ENCODE results near the gene ADAMTS17. TPM values are rescaled to one million over a fixed set of nuclear protein-coding genes. Genes with fewer than 3 reads are reported as not detected.

Gene ADAMTS17
- total RNA-seq, 1 donor from 2014 or later, result 2.3 TPM

DNA sequence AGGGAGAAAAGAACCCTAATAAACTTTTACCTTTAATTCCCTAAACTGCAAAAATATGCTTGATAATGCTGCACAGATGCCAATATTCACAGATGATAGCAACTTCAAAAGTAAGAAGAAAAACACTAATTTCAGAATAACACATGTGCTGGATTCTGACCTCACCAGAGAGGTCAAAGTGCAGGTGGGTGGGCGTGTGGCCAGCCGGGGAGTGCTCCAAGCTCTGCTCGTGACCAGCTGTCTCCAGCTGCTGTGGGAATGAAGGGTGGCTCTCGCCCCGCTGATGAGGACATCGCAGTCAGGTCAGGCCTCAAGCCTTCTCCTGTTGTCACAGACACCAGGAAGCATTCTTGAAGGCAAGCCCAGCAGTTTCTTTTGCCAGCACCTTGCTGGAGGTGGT is 57.1 kb downstream of the ADAMTS17 start:
- DNase-seq (ENCODE audit: low spot score) (peak; percentile 77), ATAC-seq (peak; percentile 97)
- intact Hi-C loops (cut with DNase I), result no loop called here

DNA sequence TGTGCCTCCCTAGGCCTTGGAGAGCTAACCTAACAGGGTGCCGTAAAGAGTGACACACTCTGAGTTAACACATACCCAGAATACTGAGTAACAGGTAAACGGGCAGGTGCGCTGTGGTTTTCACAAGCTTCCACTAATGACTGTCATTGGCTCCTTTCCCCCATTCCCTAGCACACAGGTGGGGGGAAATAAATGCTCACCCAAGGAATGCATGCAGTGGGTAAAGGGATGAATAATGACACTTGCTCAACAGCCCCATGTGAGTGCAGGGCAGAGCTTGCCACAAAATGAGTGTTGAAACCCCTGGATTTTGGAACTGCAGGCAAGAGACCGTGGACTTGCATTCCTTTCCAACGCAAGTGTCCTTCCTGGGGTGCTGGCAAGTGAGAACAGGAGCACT is 57.6 kb downstream of the ADAMTS17 start:
- intact Hi-C loops (cut with DNase I), result no loop called here
- DNase-seq (ENCODE audit: low spot score) (no peak), ATAC-seq (peak; percentile 49)

DNA sequence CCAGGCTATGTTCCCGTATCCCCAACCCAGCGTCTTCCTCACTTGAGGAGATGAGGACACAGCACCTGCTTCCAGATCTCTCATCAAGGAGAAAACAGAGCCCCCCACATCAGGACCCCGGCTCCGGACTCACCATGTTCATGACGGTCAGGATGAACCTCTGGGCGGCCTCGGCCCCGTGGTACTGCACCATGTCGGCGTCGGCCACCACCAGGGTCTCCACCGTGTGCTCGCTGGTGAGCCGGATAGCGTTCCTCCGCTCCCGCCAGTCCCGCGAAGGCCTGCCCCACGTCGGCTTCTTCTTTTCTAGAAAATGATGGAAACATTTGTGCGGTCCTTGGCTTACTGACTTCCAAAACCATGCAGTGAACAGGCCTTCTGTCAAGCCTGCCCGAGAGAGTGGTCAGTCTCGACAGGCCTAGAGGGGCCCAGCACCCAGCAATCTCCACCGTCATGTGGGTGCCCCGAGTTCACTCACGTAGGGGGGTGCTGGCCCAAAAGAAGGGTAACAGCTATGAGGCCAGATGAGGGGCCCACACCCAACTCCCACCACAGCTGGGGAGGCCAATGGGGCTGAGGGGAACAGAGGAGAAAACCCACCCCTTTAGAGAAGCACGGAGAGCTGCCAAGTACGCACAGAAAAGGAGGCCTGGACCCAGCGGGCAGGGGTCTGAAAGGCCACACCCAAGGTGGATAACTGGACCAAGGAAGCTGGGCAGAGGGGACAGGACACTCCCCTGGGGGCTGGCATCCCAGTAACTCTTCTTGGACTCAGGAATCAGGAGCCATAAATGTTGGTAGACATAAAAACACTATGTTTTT is 60.5 kb downstream of the ADAMTS17 start:
- intact Hi-C loops (cut with DNase I), result no loop called here
- no peak for DNase-seq (ENCODE audit: low spot score)

DNA sequence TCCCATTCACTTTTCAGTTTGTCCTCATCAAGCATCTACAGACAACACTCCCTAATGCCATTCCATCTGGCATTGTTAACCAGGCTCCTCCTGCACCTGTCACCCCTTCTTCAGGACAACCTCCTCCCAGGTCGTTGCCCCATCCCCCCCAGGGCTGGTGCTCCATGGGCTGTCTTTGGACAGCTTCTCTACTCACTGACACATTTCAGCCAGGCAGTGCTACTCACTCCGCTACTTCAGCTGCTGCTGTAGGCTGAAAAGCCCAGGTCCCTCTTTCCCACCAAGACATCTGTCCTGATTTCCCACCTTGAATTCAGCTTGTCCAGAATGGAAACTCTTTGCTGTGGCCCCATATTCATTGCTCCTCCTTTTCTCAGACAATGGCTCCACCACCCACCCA is 61.9 kb downstream of the ADAMTS17 start:
- DNase-seq (ENCODE audit: low spot score), result no peak
- intact Hi-C loops (cut with DNase I), result no loop called here
- ATAC-seq, result no peak

More for the DNA sequence above, 60.5 kb downstream of the ADAMTS17 start:
- ATAC-seq, result no peak

DNA sequence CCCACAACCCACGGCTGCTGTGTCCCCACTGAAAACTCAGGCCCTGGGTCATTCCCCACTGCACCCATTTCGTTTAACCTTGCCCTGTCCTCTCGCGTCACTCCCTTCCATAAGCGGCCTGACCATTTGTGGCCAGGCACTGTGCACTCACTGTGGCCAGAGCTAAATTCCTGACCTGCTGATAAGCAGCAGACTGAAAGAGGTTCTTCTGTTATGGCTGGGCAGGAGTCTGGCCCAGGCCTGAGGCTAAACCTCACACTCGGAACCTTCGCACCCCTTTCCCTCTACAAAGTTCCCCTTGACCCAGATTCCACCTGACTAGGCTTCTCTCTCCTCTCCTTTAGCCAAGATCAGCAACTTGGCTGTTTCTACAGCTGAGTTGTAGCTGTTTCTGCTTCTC is 62.3 kb downstream of the ADAMTS17 start:
- intact Hi-C loops (cut with DNase I), result no loop called here
- no peak for DNase-seq (ENCODE audit: low spot score)
- ATAC-seq, result peak; percentile 26

DNA sequence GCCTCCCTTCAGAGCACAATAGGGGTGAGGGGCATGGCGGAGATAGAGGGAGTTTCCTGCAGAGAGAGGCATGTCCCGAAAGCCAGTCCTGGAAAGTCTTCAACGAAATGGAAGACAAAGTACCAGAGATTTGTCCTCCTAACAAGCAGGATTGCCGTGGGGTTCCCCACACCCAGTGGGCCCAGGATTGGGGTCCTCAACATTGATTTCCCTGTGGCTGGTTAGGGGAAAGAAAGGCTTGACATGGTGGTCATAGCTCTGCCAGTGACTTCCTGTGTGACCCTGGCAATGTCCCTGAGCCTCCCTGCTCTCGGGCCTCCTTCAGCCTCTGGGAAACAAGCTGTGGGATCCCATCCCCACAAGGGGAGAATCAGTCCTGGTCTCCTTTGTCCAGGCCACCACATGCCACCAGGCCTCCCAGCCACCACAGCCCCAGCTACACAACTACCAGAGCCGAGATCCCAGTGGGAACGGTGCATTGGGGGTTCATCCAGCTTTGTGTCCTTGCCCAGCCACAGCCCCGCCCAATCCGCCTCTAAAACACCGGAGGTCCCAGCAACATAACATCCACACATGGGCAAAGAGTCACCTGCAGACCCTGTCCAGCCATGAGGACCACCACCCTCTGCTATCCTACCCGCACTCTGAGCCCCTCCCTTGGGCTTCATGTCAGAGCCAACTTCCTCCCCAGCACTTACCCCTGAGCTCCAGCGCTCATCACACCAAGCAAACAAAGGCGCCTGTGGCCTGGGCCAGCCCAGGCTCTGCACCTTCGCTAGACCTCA is 63.0 kb downstream of the ADAMTS17 start:
- ATAC-seq, result peak; percentile 10
- intact Hi-C loops (cut with DNase I), result no loop called here
- no peak for DNase-seq (ENCODE audit: low spot score)

DNA sequence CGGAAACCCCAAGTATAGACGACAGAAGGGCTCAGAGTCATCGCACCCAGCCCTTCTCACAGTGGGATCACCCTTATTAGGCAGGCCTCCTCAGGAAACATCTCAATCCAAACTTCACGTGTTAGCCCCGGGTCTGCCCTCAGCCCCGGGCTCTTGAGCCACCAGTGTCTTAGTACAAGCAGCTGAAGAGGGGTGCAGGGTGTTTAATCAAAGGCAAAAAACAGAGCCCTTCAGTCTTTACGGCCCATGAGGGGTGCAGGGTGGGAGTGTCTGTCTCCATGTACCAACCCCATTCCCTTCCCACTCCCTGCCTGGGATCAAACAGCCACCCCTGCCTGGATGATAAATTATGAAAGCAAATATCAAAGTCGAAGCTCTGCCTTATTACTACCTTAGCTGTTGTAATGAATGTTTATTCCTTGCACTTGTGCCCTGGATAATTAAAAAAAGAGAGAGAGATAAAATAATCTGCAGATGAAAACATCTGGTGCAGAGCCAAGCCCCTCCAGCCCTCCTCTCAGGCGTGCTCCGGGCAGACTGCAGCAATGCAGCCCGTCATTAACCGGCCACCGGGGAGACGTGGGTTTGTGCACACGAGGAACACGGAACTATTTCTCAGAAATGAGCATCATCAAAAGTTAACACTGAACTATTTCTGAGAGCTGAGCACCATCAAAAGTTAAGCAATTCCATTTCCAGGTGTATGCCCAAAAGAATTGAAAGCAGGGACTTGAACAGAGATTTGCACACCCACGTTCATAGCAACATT is 64.5 kb downstream of the ADAMTS17 start:
- no peak for DNase-seq (ENCODE audit: low spot score)
- ATAC-seq, result no peak
- intact Hi-C loops (cut with DNase I), result no loop called here

DNA sequence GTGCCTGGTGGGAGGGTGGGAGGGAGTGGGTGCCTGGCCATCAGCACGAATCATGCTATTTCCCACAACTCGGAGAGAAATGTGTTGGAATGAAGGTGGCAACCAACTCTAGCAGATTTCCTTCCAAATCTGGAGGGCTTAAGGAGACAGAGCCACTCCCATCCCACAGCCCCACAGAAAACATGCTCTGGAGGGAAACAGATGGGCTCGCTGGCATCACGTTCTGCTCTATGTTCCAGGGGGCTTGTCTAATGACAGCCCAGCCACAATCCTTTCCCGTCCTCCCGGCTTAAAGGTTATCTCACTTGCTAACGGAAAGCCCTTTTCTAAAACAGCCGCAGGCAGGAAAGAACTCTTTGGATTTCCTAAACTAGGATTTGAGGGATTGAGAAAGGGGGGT is 65.3 kb downstream of the ADAMTS17 start:
- DNase-seq (ENCODE audit: low spot score) (no peak), ATAC-seq (no peak)
- intact Hi-C loops (cut with DNase I), result no loop called here

DNA sequence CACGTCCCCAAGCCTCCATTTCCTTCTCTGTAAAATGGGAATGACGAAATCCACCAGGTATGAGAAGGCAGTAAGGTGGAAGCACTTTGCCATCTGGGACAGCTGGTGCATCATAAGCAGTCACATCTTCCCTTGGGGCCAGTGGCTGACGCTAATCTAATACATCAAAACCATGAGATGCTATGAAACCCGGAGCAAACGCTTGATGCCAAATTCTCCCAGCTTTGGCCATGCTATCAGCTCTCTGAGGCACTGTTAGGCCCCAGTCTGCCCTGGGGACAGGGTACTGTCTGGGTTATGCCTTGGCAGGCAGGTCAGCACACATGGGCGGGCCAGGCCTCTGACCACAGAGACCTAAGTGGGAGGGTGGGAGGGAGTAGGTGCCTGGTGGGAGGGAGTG is 66.1 kb downstream of the ADAMTS17 start:
- intact Hi-C loops (cut with DNase I), result no loop called here
- no peak for ATAC-seq
- no peak for DNase-seq (ENCODE audit: low spot score)

DNA sequence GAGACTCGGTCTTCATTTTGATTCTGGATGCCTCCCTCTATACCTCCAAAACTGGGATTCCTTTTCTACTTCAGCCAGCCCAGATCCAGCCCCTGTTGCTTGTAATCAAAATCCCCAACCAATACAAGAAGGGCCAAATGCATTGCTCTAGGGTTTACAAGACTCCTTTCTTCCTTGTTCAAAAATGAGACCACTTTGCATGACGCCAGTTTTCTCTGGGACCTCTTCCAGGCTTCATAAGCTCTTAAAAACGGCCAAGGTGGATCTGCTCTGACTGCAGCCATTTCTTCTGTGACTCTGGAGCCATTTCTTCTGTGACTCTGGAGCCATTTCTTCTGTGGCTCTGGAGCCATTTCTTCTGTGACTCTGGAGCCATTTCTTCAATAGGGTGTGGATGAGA is 71.9 kb downstream of the ADAMTS17 start:
- intact Hi-C loops (cut with DNase I), result no loop called here
- no peak for ATAC-seq

DNA sequence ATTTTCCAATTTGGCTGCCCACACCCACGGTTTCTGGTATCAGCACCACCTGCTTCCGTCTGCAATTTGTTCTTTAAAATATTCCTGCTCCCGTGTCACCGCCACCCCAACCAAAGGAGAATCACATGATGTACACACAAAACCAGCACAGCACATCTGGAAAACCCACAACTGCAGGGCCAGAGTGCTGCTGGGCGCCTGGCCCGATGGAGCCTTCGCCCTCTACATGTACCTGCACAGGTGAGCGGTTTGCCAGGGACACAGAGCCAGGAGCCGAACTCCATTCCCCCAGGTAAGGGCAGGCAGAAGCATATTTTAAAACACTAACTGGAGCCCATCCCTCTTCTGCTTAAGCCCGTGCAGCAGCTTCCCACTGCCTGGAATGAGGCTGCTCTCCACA is 75.6 kb downstream of the ADAMTS17 start:
- ATAC-seq (no peak), DNase-seq (ENCODE audit: low spot score) (no peak)
- intact Hi-C loops (cut with DNase I), result no loop called here

More for the DNA sequence above, 71.9 kb downstream of the ADAMTS17 start:
- DNase-seq (ENCODE audit: low spot score), result no peak

DNA sequence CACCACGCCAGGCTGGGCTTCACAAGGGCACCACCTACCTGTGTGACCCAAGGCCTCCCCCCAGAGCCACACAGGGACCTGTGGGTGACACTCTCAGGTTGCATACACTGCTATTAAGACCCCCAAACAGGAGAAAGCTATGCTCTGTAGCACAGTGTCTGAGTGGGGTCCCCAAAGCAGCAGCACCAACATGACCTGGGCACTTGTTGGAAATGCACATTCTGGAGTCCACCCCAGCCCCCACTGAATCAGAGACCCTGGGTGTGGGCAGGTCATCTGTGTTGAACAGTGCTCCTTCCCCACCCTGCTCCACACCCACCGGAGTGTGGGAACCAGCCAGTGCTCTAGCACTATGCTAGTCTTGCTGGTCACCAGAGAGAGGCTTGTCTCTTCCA is 76.1 kb downstream of the ADAMTS17 start:
- DNase-seq (ENCODE audit: low spot score) (no peak), ATAC-seq (no peak)
- intact Hi-C loops (cut with DNase I), result no loop called here

DNA sequence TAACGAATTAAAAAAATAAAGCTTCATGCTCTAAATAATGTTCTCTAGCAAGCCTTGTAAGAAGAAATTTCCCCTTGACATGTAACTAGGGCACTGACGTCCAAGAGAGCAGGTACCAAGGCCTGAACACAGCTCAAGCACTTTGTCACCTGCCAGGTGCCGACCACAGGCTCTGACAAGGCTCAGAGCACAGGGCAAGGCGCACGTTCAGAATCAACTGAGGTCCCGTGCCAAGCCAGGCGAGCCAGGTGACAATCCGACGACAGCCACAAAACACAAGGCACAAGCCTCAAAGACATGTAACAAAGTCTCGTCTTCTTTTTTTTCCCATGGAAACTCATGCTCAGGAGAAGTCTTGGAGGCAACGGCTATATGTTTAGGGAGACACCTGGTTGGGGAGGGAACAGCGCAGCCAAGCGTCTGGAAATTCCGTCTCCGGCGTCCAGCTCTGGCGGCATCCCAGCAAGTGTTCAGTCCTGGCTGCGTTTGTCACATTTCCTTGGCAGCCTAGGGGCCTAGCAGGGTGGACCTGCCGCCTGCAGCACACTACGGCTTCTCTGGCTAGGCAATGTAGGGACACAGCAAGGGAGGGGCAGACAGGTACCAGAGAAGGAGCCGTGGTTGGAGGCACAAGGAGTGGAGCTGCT is 76.7 kb downstream of the ADAMTS17 start:
- ATAC-seq (no peak), DNase-seq (ENCODE audit: low spot score) (no peak)
- intact Hi-C loops (cut with DNase I), result no loop called here

DNA sequence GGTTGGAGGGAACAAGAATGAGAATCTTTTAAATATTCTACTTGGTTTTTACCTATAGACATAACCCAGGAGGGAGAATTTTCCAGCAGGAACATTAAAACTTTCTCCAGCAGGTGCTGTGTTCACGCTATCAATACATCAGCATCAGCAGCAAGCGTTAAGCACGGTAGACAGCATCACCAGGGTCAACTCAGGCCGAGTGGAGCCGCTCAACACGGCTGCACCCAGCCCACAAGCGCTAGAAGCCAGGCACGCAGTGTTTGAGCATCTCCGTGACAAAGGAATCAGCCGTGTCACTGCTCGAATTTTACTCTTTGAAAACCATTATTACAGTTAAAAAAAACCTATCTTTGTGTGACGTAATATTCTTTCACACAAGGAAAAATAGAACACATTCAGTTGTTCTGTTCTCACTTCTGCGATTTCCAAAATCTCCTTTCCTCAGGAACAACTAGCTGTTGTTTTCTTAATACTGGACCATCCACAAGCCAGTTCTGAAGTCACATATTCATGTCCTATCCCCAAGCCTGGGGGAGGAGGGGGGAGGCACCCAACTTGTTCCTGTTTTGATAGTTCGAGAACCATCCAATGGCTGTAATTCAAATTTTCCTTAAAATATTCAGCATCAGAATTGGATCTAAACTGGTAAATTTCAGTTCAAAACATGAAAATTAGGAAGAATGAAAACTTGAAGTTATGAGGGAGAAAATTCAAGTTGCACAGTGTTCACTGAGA is 77.9 kb downstream of the ADAMTS17 start:
- ATAC-seq (no peak), DNase-seq (ENCODE audit: low spot score) (no peak)
- intact Hi-C loops (cut with DNase I), result no loop called here

DNA sequence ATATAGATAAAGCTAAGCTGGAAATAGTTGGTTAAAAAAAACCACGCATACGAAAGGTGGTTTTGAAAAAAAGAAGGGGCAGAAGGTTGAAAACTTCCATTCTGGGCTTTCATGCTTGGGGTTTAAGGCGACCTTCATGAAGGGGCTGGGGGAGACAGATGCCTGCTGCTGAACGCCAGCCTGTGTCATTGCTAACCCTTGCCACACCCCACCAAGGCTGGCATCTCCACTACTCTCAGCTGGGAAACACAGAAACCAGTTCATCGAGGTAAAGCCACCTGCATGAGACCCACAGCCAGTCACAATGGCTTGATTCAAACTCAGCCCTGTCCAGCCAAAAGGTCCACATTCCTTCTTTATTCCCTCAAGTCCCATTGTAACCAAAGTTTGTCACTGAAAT is 78.7 kb downstream of the ADAMTS17 start:
- ATAC-seq (no peak), DNase-seq (ENCODE audit: low spot score) (no peak)
- intact Hi-C loops (cut with DNase I), result no loop called here

DNA sequence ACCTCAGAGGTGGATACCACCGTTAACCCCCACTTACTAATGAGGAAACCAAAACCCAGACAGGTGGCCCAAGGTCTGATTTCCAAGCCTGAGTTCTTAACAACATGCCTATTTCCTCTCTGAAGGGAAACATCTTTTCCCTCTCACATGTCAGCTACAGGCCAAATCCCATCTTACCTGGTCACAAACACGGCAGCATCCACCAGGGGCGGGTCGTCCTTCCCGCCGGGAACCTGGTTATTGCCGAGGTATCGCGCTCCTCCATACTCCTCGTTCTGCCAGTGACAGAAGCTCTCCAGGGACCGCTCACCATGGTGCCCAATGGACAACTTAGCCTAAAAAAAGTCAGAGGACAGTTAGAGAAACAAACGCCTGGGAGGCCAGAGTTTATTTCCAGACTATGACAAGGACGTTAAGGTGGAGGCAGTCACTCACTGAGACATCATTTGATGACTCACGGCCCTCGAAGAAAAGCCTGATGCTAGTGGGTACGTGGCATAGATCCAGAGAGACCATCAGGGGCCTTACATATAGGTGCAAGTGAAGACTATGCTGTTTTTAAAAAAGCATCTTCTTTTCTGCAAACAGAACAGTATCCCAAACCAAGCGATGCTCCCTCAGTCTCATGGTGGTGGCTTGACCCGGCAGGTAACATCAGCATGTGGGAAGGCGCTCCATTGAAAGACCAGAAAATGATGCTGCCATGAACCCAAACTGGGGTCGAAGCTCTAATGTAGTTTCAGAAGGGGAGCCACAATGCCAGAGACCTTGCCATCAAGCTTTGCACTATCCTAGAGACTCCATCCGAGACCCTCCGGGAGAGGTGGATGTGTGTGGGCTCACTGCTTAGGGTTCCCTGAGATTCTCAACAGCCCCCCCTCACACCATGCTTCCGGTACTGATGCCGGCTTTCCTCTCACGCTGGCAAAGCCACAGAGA is 80.2 kb downstream of the ADAMTS17 start:
- intact Hi-C loops (cut with DNase I), result no loop called here
- ATAC-seq, result no peak
- no peak for DNase-seq (ENCODE audit: low spot score)

DNA sequence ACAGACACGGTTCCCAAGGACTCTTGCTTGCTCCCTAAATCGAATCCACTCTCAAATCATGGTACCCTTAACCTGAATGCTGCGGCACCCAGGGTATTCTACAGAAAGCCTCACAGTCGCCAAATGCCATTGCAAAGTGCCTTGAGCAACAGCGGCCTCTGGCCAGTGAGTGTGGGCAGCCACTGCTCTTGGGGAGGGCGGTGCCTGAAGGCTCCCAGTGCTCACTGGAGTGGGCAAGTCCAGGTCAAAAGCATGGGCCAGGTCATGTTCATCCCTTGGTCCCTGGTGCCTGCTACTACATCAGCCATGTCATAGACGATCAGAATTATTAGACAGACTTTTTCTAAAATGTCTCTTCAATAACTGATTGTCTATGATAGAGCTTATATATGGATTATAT is 82.5 kb downstream of the ADAMTS17 start:
- no peak for DNase-seq (ENCODE audit: low spot score)
- intact Hi-C loops (cut with DNase I), result no loop called here
- ATAC-seq, result no peak
